Measurements from ENCODE around the gene ZNF438. TPM values are rescaled to one million over a fixed set of nuclear protein-coding genes. Genes with fewer than 3 reads are reported as not detected.

Gene ZNF438
- total RNA-seq, 1 donor from 2014 or later = 3.9 TPM

DNA sequence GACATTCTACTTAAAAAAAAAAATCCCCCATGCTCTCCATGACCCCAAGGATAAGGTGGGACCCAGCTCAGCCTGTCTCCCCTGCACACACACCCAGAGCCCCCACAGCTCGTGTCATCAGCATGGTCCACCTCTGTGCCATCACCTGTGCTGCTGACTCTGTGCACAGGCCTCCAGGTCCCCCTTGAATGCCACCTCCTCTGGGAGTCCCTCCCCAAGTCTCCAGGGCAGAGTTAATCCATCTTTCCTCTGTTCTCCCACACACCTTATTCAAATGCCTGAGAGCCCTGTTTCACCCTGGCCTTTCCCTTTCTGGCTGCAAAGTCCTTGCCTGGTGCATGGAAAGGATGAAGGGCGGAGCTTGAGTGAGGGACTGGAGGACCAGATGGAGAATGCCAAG is 208.0 kb downstream of the ZNF438 start:
- no peak overlapping the region for H3K27ac Mint-ChIP-seq
- H3K9me3 Mint-ChIP-seq = no peaks in the 10 kb centered on the region
- CTCF ChIA-PET = no interaction called here
- H3K27me3 Mint-ChIP-seq = peaks cover 12% of the 10 kb centered on the region
- no peak for DNase-seq
- POLR2A ChIA-PET = no interaction called here
- intact Hi-C loops (cut with micrococcal nuclease) = no loop called here
- H3K4me1 Mint-ChIP-seq = no peaks in the 10 kb centered on the region
- TF ChIP-seq, protein P1, sequence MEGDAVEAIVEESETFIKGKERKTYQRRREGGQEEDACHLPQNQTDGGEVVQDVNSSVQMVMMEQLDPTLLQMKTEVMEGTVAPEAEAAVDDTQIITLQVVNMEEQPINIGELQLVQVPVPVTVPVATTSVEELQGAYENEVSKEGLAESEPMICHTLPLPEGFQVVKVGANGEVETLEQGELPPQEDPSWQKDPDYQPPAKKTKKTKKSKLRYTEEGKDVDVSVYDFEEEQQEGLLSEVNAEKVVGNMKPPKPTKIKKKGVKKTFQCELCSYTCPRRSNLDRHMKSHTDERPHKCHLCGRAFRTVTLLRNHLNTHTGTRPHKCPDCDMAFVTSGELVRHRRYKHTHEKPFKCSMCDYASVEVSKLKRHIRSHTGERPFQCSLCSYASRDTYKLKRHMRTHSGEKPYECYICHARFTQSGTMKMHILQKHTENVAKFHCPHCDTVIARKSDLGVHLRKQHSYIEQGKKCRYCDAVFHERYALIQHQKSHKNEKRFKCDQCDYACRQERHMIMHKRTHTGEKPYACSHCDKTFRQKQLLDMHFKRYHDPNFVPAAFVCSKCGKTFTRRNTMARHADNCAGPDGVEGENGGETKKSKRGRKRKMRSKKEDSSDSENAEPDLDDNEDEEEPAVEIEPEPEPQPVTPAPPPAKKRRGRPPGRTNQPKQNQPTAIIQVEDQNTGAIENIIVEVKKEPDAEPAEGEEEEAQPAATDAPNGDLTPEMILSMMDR (IDR thresholded peaks at IDR 0.05) = no peak
- H3K4me3 Mint-ChIP-seq = no peak overlapping the region
- ATAC-seq (ENCODE audit: low read depth) = no peak
- no peaks in the 10 kb centered on the region for H3K36me3 Mint-ChIP-seq (ENCODE audit: low read depth)

DNA sequence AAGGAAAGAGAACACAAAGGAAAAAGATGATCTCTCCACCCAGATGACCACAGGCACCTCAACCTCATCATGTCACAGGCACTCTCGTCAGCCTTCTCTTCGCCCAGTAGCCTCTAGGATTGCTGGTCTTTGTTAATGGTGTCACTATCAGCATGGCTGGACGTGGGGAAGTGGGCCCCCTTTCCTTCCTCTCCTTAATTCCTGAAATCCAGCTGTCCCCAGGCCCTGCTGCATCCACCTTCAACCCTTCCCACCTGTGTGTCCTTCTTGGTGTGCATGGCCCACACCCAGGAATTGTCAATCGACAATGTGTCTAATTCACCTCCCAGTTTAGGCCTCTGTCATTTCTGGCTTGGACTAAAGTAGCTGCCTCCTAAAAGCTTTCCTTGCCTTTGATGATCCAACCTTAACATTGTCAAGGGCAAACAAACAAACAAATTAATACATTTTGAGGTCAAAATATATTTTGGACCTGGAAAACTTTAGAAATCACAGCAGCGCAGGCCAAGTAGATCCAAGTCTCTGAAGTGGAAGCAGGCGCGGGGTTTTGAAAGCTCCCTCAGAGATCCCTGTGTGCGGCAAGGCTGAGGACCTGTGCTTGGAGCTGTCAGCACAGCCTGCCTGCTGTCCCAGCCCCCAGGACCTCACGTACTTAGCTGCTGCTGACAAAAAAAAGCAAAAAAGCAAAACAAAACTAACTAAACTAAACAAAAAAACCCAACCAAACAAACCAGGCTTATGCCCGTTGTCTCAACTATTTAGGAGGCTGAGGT is 208.8 kb downstream of the ZNF438 start:
- DNase-seq (no peak), ATAC-seq (ENCODE audit: low read depth) (no peak)
- Mint-ChIP-seq H3K9me3 (no peaks in the 10 kb centered on the region), H3K27ac (no peak overlapping the region), H3K27me3 (peaks cover 12% of the 10 kb centered on the region), H3K36me3 (ENCODE audit: low read depth) (no peaks in the 10 kb centered on the region), H3K4me3 (no peak overlapping the region), H3K4me1 (no peaks in the 10 kb centered on the region)
- ChIA-PET POLR2A (no interaction called here), CTCF (no interaction called here)
- intact Hi-C loops (cut with micrococcal nuclease) = no loop called here
- TF ChIP-seq, protein P1 (IDR thresholded peaks at IDR 0.05) = no peak

DNA sequence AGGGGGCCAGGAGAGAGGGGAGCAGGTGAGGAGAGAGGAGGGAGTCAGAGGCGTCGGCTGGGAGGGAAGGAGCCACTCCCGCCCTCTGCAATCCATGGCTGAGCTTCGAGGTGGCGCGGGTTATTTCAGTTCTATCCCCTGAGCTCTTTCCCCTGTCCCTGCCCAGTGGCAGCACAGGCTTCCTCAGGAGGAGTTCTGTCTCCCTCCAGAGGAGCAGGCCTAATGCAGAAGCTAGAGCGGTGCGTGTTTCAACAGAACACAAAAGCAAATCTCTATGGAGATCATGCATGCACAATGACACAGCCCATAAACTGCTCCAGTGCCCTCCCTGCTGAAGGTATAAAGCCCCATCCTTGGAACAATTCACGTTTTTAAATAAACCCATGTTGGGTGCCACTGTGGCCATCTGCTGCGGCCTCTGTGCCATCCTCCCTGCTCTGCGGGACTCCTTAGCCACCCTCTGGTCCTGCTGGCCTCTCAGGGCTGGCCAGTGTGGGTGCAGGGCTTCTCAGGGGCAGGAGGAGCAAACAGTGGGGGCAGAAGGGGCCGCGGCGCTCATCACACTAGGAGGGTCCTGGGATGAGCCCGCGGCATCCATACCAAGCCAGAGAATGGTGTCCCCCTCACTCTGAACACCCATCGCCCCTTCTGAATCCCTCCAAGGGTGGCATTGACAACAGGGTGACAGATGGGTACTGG is 209.5 kb downstream of the ZNF438 start:
- ATAC-seq (ENCODE audit: low read depth) = no peak
- Mint-ChIP-seq H3K4me1 (no peaks in the 10 kb centered on the region), H3K36me3 (ENCODE audit: low read depth) (no peaks in the 10 kb centered on the region), H3K9me3 (no peaks in the 10 kb centered on the region), H3K27me3 (peaks cover 12% of the 10 kb centered on the region), H3K27ac (no peak overlapping the region), H3K4me3 (no peak overlapping the region)
- no peak for DNase-seq
- intact Hi-C loops (cut with micrococcal nuclease) = no loop called here
- ChIA-PET CTCF (no interaction called here), POLR2A (no interaction called here)
- TF ChIP-seq, protein P1 (IDR thresholded peaks at IDR 0.05) = no peak

DNA sequence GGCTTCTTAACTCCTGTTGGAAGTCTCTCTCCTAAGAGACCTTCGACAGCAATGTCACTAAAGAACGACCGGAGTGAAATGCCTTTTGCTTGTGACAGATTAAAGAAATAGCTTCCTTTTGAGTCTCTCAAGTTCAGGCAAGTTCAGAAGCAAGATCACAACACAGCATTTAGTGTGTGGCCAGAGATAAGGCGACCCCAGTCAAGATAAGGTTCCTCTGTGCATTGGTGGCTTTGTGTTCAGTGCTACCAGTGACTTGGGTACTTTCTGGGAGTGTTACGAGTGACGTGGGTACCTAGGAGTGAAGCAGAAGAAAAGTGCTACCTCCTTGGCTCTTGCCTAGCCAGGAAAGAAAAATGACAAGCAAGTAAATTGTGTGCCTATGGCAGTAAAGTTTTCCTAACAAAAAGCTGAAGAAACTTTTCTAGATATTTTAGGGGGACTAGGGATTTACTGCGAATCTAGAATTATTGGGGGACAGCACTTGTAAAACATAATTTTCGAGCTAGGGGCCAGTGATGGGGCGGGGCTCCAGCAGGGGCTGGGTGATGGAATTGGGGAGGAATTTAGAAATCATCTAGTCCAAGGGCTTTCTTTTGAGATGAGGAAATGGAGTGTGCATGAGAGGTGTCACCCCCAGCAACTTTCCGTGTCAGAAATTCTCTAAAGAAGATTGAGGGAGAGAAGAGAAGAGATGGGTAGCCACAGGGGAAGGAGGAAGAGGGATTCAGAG is 210.2 kb downstream of the ZNF438 start:
- ATAC-seq (ENCODE audit: low read depth) (no peak), DNase-seq (no peak)
- Mint-ChIP-seq H3K9me3 (no peaks in the 10 kb centered on the region), H3K27ac (no peak overlapping the region), H3K4me1 (no peaks in the 10 kb centered on the region), H3K4me3 (no peak overlapping the region), H3K36me3 (ENCODE audit: low read depth) (no peaks in the 10 kb centered on the region), H3K27me3 (peaks cover 12% of the 10 kb centered on the region)
- ChIA-PET POLR2A (no interaction called here), CTCF (no interaction called here)
- TF ChIP-seq, protein P1 (IDR thresholded peaks at IDR 0.05) = no peak
- intact Hi-C loops (cut with micrococcal nuclease) = no loop called here

All from activated B cell treated with CpG ODN at 0.5 μM for 24 hours (primary cell).